KOPT-K1 (cell line): ENCODE results near the gene TAF11L2.
"Not testable (repeated sequence)": the region's sequence is repeated elsewhere in the genome, so short reads cannot be mapped to it uniquely, and the experiment has no call there.

ENCODE experiments used
- H3K27ac ChIP-seq: fragments of 200-600 bp; sonication (generic); 2 replicates; pipeline ENCODE4 v1.5.1; 2016; ENCODE audit warnings: antibody characterized with exemption, mild to moderate bottlenecking, low read depth, low read length; ENCODE audit not compliant: poor library complexity, severe bottlenecking
- H3K36me3 ChIP-seq: fragments of 200-600 bp; sonication (generic); 2 replicates; pipeline ENCODE4 v1.5.1; 2017; ENCODE audit warnings: antibody characterized with exemption, mild to moderate bottlenecking, low read length, moderate library complexity; ENCODE audit not compliant: insufficient read depth
- H3K9me3 ChIP-seq: fragments of 200-600 bp; sonication (generic); 2 replicates; pipeline ENCODE4 v1.5.1; 2017; ENCODE audit warnings: antibody characterized with exemption, low read length, mild to moderate bottlenecking; ENCODE audit not compliant: insufficient read depth, poor library complexity, severe bottlenecking

The TAF11L2 gene

GRCh38 chr5:17497931-17498330 lies at the start of gene TAF11L2:
TAF11L2 (plus strand) TSS chr5:17498231.
- H3K27ac ChIP-seq, H3K9me3 ChIP-seq, H3K36me3 ChIP-seq: not testable (repeated sequence)

- Histone ChIP-seq H3K9me3 (no peaks in the 10 kb centered on the region), H3K27ac (no peak overlapping the region), H3K36me3 (no peaks in the 10 kb centered on the region)
These were observed 49.2 kb upstream of the TAF11L2 start for GRCh38 chr5:17448877-17449276.

GRCh38 chr5:17452936-17453335 lies 45.1 kb upstream of the TAF11L2 start:
- H3K36me3 ChIP-seq, result no peaks in the 10 kb centered on the region
- no peaks in the 10 kb centered on the region for H3K9me3 ChIP-seq
- H3K27ac ChIP-seq, result no peak overlapping the region

- H3K36me3 ChIP-seq, result no peaks in the 10 kb centered on the region
- no peak overlapping the region for H3K27ac ChIP-seq
- H3K9me3 ChIP-seq, result no peaks in the 10 kb centered on the region
These were observed 42.1 kb upstream of the TAF11L2 start for GRCh38 chr5:17455942-17456341.

- Histone ChIP-seq H3K9me3 (no peaks in the 10 kb centered on the region), H3K36me3 (no peaks in the 10 kb centered on the region), H3K27ac (no peak overlapping the region)
These were observed 36.2 kb upstream of the TAF11L2 start for GRCh38 chr5:17461793-17462192.

- no peak overlapping the region for H3K27ac ChIP-seq
- no peaks in the 10 kb centered on the region for H3K9me3 ChIP-seq
- no peaks in the 10 kb centered on the region for H3K36me3 ChIP-seq
These were observed 34.4 kb upstream of the TAF11L2 start for GRCh38 chr5:17463653-17464052.

- H3K36me3 ChIP-seq, result no peaks in the 10 kb centered on the region
These were observed 28.0 kb upstream of the TAF11L2 start for GRCh38 chr5:17470064-17470463.

GRCh38 chr5:17475064-17475463 lies 23.0 kb upstream of the TAF11L2 start:
- not testable (repeated sequence) for H3K9me3 ChIP-seq, H3K36me3 ChIP-seq, H3K27ac ChIP-seq

More at GRCh38 chr5:17470064-17470463, 28.0 kb upstream of the TAF11L2 start:
- Histone ChIP-seq H3K27ac (no peak overlapping the region), H3K9me3 (no peaks in the 10 kb centered on the region)

- Histone ChIP-seq H3K36me3 (no peaks in the 10 kb centered on the region), H3K9me3 (no peaks in the 10 kb centered on the region), H3K27ac (no peak overlapping the region)
These were observed 21.0 kb upstream of the TAF11L2 start for GRCh38 chr5:17477043-17477442.

GRCh38 chr5:17477573-17478265 lies 20.3 kb upstream of the TAF11L2 start:
- Histone ChIP-seq H3K27ac (no peak overlapping the region), H3K36me3 (no peaks in the 10 kb centered on the region), H3K9me3 (no peaks in the 10 kb centered on the region)

GRCh38 chr5:17481378-17481777 lies 16.7 kb upstream of the TAF11L2 start:
- no peaks in the 10 kb centered on the region for H3K9me3 ChIP-seq
- no peak overlapping the region for H3K27ac ChIP-seq
- H3K36me3 ChIP-seq, result no peaks in the 10 kb centered on the region

- Histone ChIP-seq H3K27ac (no peak overlapping the region), H3K9me3 (no peaks in the 10 kb centered on the region), H3K36me3 (no peaks in the 10 kb centered on the region)
These were observed 15.2 kb upstream of the TAF11L2 start for GRCh38 chr5:17482790-17483189.

- H3K9me3 ChIP-seq, H3K27ac ChIP-seq: not testable (repeated sequence)
These were observed 11.4 kb upstream of the TAF11L2 start for GRCh38 chr5:17486464-17487173.

GRCh38 chr5:17487174-17487512 lies 10.9 kb upstream of the TAF11L2 start:
- Histone ChIP-seq H3K9me3 (no peaks in the 10 kb centered on the region), H3K36me3 (no peaks in the 10 kb centered on the region), H3K27ac (no peak overlapping the region)

More at GRCh38 chr5:17486464-17487173, 11.4 kb upstream of the TAF11L2 start:
- not testable (repeated sequence) for H3K36me3 ChIP-seq

- H3K9me3 ChIP-seq, H3K36me3 ChIP-seq, H3K27ac ChIP-seq: not testable (repeated sequence)
These were observed 6.8 kb upstream of the TAF11L2 start for GRCh38 chr5:17491257-17491656.

- H3K27ac ChIP-seq, result no peak overlapping the region
- H3K36me3 ChIP-seq, result no peaks in the 10 kb centered on the region
- no peaks in the 10 kb centered on the region for H3K9me3 ChIP-seq
These were observed 5.3 kb upstream of the TAF11L2 start for GRCh38 chr5:17492770-17493169.
